K562 (cell line): ENCODE data around the gene ZNF547. TPM values are rescaled to one million over a fixed set of nuclear protein-coding genes. Genes with fewer than 3 reads are reported as not detected.

ENCODE experiments used
- ATF2 ChIP-seq: sonication (generic); formaldehyde crosslinking; IDR thresholded peaks from 2 replicates; pipeline ENCODE4 v1.8.1; 2022; ENCODE audit warnings: missing genetic modification reagents
- ATF7 ChIP-seq: fragments of 450-650 bp; IDR thresholded peaks from 2 replicates; pipeline ENCODE4 v1.7.1; 2014; ENCODE audit warnings: mild to moderate bottlenecking, moderate library complexity
- BACH1 ChIP-seq: fragments of 200-800 bp; sonication (Bioruptor generic); IDR thresholded peaks from 2 replicates; pipeline ENCODE4 v1.6.1; 2016; ENCODE audit warnings: missing genetic modification characterization, missing compliant biosample characterization
- CHD2 ChIP-seq: IDR thresholded peaks from 2 replicates; pipeline ENCODE4 v1.6.1; 2011; ENCODE audit warnings: low read depth, low read length
- CSDE1 ChIP-seq, 2 experiments: fragments of 450-650 bp; IDR thresholded peaks; 2 replicates each; pipeline ENCODE4 v1.6.1; 2016; ENCODE audit warnings: mild to moderate bottlenecking in 1 of 2
- CXXC5 ChIP-seq: fragments of 250-450 bp; sonication (Bioruptor Pico); IDR thresholded peaks from 2 replicates; pipeline ENCODE4 v1.8.0; 2022; ENCODE audit warnings: inconsistent platforms, mild to moderate bottlenecking, moderate library complexity
- ESRRB ChIP-seq: fragments of 250-450 bp; sonication (Bioruptor Pico); IDR thresholded peaks from 2 replicates; pipeline ENCODE4 v1.5.0; 2020; ENCODE audit warnings: mild to moderate bottlenecking, moderate library complexity, borderline replicate concordance
- HDGF ChIP-seq: fragments of 450-650 bp; IDR thresholded peaks from 2 replicates; pipeline ENCODE4 v1.6.1; 2016
- JUN ChIP-seq, 2 experiments: sonication (generic) in 1 of 2; formaldehyde crosslinking in 1 of 2; IDR thresholded peaks; 2 replicates each; pipeline versions ENCODE4 v1.6.1 to v1.8.0; 2012 to 2022; ENCODE audit warnings: borderline replicate concordance in 2 of 2, mild to moderate bottlenecking in 2 of 2, improper control_type of control experiment in 1 of 2, low read depth in 1 of 2, low read length in 1 of 2, missing genetic modification reagents in 1 of 2
- KAT8 ChIP-seq: fragments of 450-650 bp; IDR thresholded peaks from 2 replicates; pipeline ENCODE4 v1.6.1; 2016; ENCODE audit warnings: low read depth, mild to moderate bottlenecking
- POU5F1 ChIP-seq: fragments of 150-350 bp; IDR thresholded peaks from 2 replicates; pipeline ENCODE4 v1.6.1; 2014; ENCODE audit warnings: borderline replicate concordance, low read length, low read depth, mild to moderate bottlenecking; ENCODE audit not compliant: partially characterized antibody
- PTRF ChIP-seq: fragments of 450-650 bp; IDR thresholded peaks from 2 replicates; pipeline ENCODE4 v1.6.1; 2016; ENCODE audit warnings: mild to moderate bottlenecking, missing genetic modification characterization, missing compliant biosample characterization
- RBM34 ChIP-seq: fragments of 200-400 bp; formaldehyde crosslinking; IDR thresholded peaks from 2 replicates; pipeline ENCODE4 v1.6.1; 2018; ENCODE audit warnings: low read length, borderline replicate concordance; ENCODE audit not compliant: insufficient read depth
- REST ChIP-seq, 2 experiments: fragments of 450-650 bp; formaldehyde crosslinking in 1 of 2; IDR thresholded peaks; 2 replicates each; pipeline versions ENCODE4 v1.4.0 to v1.6.1; 2014 to 2020; ENCODE audit warnings: mild to moderate bottlenecking in 2 of 2, borderline replicate concordance in 1 of 2, low read depth in 1 of 2
- STAG1 ChIP-seq: sonication (generic); formaldehyde crosslinking; IDR thresholded peaks from 2 replicates; pipeline ENCODE4 v1.5.0; 2020; ENCODE audit warnings: missing genetic modification reagents, borderline replicate concordance
- U2AF1 ChIP-seq: fragments of 200-400 bp; formaldehyde crosslinking; optimal IDR thresholded peaks from 2 replicates; pipeline ENCODE3; 2017; ENCODE audit warnings: mild to moderate bottlenecking, low read depth, low read length, moderate library complexity
- ZKSCAN8 ChIP-seq: fragments of 200-800 bp; sonication (Bioruptor generic); IDR thresholded peaks from 2 replicates; pipeline ENCODE4 v1.6.1; 2016; ENCODE audit warnings: missing genetic modification characterization, missing compliant biosample characterization
- ZNF146 ChIP-seq: IDR thresholded peaks from one replicate; pipeline ENCODE4 v1.6.1; 2018; ENCODE audit warnings: missing compliant biosample characterization; ENCODE audit not compliant: unreplicated experiment
- polyA plus RNA-seq, 8 experiments: library from polyadenylated mRNA; depleted of rRNA in 4 of 8; stranded (reverse) in 5 of 8; unstranded in 3 of 8; fragments of >200 nt; fragmentation: Nextera tagmentation in 2 of 8; fragmentation: Illumina TruSeq in 1 of 8; extraction: Ambion mirVana in 2 of 8; extraction: Trizol in 1 of 8; gene quantifications; 2 replicates each; pipeline versions ENCODE4 v1.2.1 to v1.2.3, GENCODE V29; 2011 to 2014; ENCODE audit warnings: inconsistent platforms in 1 of 8, missing spikeins in 1 of 8
- total RNA-seq, 7 experiments: library from RNA; depleted of rRNA in 6 of 7; stranded (reverse); fragments of >200 nt in 6 of 7; fragmentation: Illumina TruSeq in 2 of 7; extraction: Trizol in 2 of 7; gene quantifications; 2 replicates each; pipeline versions ENCODE4 v1.2.1 to v1.2.3, GENCODE V29; 2011 to 2021; ENCODE audit warnings: low replicate concordance in 1 of 7

Gene ZNF547
- total and polyA plus RNA-seq, 9 of the 15 experiments (the other 6 are each of a cell fraction or from before 2014, with no cell fraction given) = 0.03 to 0.96 (median 0.30) TPM

GRCh38 chr19:57362997-57363687 is at the start of gene ZNF547, which contains the start of gene TRAPPC2B (continued):
- TF ChIP-seq REST (IDR thresholded peaks at IDR 0.05; ENCODE audit: borderline replicate concordance) (no peak), REST (CRISPR knock-in tag; IDR thresholded peaks at IDR 0.05; ENCODE audit: low read depth) (no peak), RBM34 (no peak), CHD2 (peak; percentile 67), CXXC5 (CRISPR knock-in tag) (peak; percentile 99), ATF2 (peak; percentile 52; the same call in 1 of the 2 replicates), ESRRB (CRISPR knock-in tag) (no peak), STAG1 (CRISPR knock-in tag) (no peak), BACH1 (no peak), ZKSCAN8 (CRISPR knock-in tag) (no peak), ZNF146 (no peak), U2AF1 (no peak), CSDE1 (IDR thresholded peaks at IDR 0.05) (no peak), JUN (IDR thresholded peaks at IDR 0.05; ENCODE audit: borderline replicate concordance, low read depth, low read length) (peak; percentile 54; the same call in 1 of the 2 replicates), JUN (CRISPR knock-in tag; IDR thresholded peaks at IDR 0.05; ENCODE audit: borderline replicate concordance) (no peak), HDGF (no peak), PTRF (tag) (no peak), KAT8 (no peak), ATF7 (peak; percentile 98), POU5F1 (no peak)
